Endothelial cell of umbilical vein (primary cell): ENCODE data around the gene CS. TPM values are rescaled to one million over a fixed set of nuclear protein-coding genes. Genes with fewer than 3 reads are reported as not detected.

Source experiments
- BruUV-seq: library from RNA; stranded (reverse); fragments of 400-500 nt; replicated peaks from 2 replicates; lab custom pipeline; 2021; lab: Mats Ljungman, UMichigan
- CTCF ChIA-PET: fragments of 300-600, 350-600 bp; sonication (Branson Sonifier 250); formaldehyde crosslinking; loops from one replicate; lab custom pipeline; 2021; ENCODE audit warnings: antibody characterized with exemption, inconsistent platforms; lab: Charles Lee
- POLR2A ChIA-PET: fragments of 300-600, 350-600 bp; sonication (Branson Sonifier 250); formaldehyde crosslinking; loops from one replicate; lab custom pipeline; 2021; ENCODE audit warnings: antibody characterized with exemption, inconsistent platforms; lab: Charles Lee
- DNase-seq: peaks from one replicate; pipeline ENCODE4 v3.0.0-alpha.2; 2011; ENCODE audit warnings: low read depth, low spot score
- FAIRE-seq: peaks from 2 replicates; lab custom pipeline; 2011; peaks lifted over from hg19 to GRCh38; lab: Jason Lieb, UNC
- H2AFZ ChIP-seq: 2 replicates; pipeline ENCODE4 v1.6.0; 2012; ENCODE audit warnings: low read depth, low read length, control low read depth, inconsistent platforms
- H3K27ac ChIP-seq: 2 replicates; pipeline ENCODE4 v1.5.1; 2011; ENCODE audit warnings: low read depth, mild to moderate bottlenecking, control low read depth, low read length, moderate library complexity; ENCODE audit not compliant: insufficient read depth
- H3K27me3 ChIP-seq, 2 experiments: 2 replicates each; pipeline versions ENCODE4 v1.6.0 to v1.6.1; 2011; ENCODE audit warnings: low read length in 2 of 2, mixed read lengths in 1 of 2; ENCODE audit not compliant: control insufficient read depth in 2 of 2, insufficient read depth in 2 of 2
- H3K36me3 ChIP-seq, 2 experiments: 2 replicates in 1 of 2; 3 replicates in 1 of 2; pipeline ENCODE4 v1.5.1; 2011; ENCODE audit warnings: low read length in 2 of 2, mild to moderate bottlenecking in 1 of 2, moderate library complexity in 1 of 2; ENCODE audit not compliant: control insufficient read depth in 2 of 2, insufficient read depth in 2 of 2; ENCODE audit errors: extremely low read depth in 1 of 2
- H3K4me1 ChIP-seq: 3 replicates; pipeline ENCODE4 v1.5.1; 2011; ENCODE audit warnings: mild to moderate bottlenecking, low read length; ENCODE audit not compliant: control insufficient read depth, insufficient read depth; ENCODE audit errors: extremely low read depth
- H3K4me2 ChIP-seq: 2 replicates; pipeline ENCODE4 v1.6.1; 2011; ENCODE audit warnings: low read length, control low read depth, mixed read lengths; ENCODE audit not compliant: insufficient read depth
- H3K4me3 ChIP-seq, 3 experiments: fragments of 200-600 bp in 1 of 3; sonication (generic), shearing (Covaris generic) in 1 of 3; replicated peaks in 1 of 3; 2 replicates each; pipeline ENCODE4 v1.5.1; 2011 to 2016; ENCODE audit warnings: control low read depth in 3 of 3, low read length in 3 of 3, mild to moderate bottlenecking in 2 of 3, inconsistent platforms in 1 of 3, low read depth in 1 of 3, moderate library complexity in 1 of 3; ENCODE audit not compliant: insufficient read depth in 1 of 3
- H3K79me2 ChIP-seq: 2 replicates; pipeline ENCODE4 v1.6.0; 2012; ENCODE audit warnings: low read length, inconsistent platforms; ENCODE audit not compliant: control insufficient read depth, insufficient read depth
- H3K9ac ChIP-seq: replicated peaks from 2 replicates; pipeline ENCODE3; 2011; ENCODE audit warnings: low read length, control low read depth; ENCODE audit not compliant: insufficient read depth; ENCODE audit errors: extremely low read depth
- H3K9me1 ChIP-seq: replicated peaks from 3 replicates; pipeline ENCODE4 v1.6.0; 2011; ENCODE audit warnings: mild to moderate bottlenecking, low read length; ENCODE audit not compliant: control insufficient read depth, insufficient read depth; ENCODE audit errors: extremely low read depth
- H3K9me3 ChIP-seq: replicated peaks from 2 replicates; pipeline ENCODE4 v1.5.1; 2012; ENCODE audit warnings: low read length, inconsistent platforms; ENCODE audit not compliant: control insufficient read depth, insufficient read depth
- H4K20me1 ChIP-seq: replicated peaks from 2 replicates; pipeline ENCODE3; 2011; ENCODE audit warnings: mild to moderate bottlenecking, low read length; ENCODE audit not compliant: control insufficient read depth, insufficient read depth; ENCODE audit errors: extremely low read depth
- EZH2 ChIP-seq: IDR thresholded peaks from 2 replicates; pipeline ENCODE4 v1.6.1; 2012; ENCODE audit warnings: borderline replicate concordance, low read depth, mild to moderate bottlenecking, moderate library complexity, low read length, inconsistent platforms; ENCODE audit not compliant: severe bottlenecking
- FOS ChIP-seq: IDR thresholded peaks from 2 replicates; pipeline ENCODE4 v1.6.1; 2011; ENCODE audit warnings: mild to moderate bottlenecking, low read length, moderate library complexity, borderline replicate concordance; ENCODE audit not compliant: insufficient read depth
- GATA2 ChIP-seq: IDR thresholded peaks from 2 replicates; pipeline ENCODE4 v1.7.0; 2011; ENCODE audit warnings: low read depth, mild to moderate bottlenecking, moderate library complexity, mixed read lengths, low read length; ENCODE audit not compliant: insufficient read length, insufficient read depth
- JUN ChIP-seq: IDR thresholded peaks from 2 replicates; pipeline ENCODE4 v1.6.1; 2011; ENCODE audit warnings: borderline replicate concordance, low read depth; ENCODE audit not compliant: insufficient read length, insufficient read depth
- MYC ChIP-seq: IDR thresholded peaks from one replicate; pipeline ENCODE4 v1.6.1; 2011; ENCODE audit warnings: mild to moderate bottlenecking, low read depth, low read length
- POLR2A ChIP-seq: IDR thresholded peaks from 2 replicates; pipeline ENCODE4 v1.6.1; 2012; ENCODE audit warnings: low read depth, mild to moderate bottlenecking, control low read depth, low read length
- POLR2AphosphoS5 ChIP-seq: IDR thresholded peaks from 2 replicates; pipeline ENCODE4 v1.6.1; 2012; ENCODE audit warnings: low read depth, mild to moderate bottlenecking, control low read depth, low read length, moderate library complexity; ENCODE audit not compliant: insufficient read depth
- dilution Hi-C: fragments of 300-500 bp; cut with MboI; formaldehyde crosslinking; loops from one replicate; pipeline ENCODE4 v1.15.0; 2019; ENCODE audit warnings: low sequenced_read_pairs; ENCODE audit not compliant: extremely low pct_ligation_motif_present
- intact Hi-C: fragments of 100-400 bp; cut with micrococcal nuclease; formaldehyde crosslinking; loops from one replicate; pipeline ENCODE4 v1.10.0; 2022
- polyA plus RNA-seq, 4 experiments: library from polyadenylated mRNA; depleted of rRNA in 3 of 4; stranded (reverse) in 3 of 4; unstranded in 1 of 4; fragments of >200 nt; gene quantifications; 2 replicates each; pipeline versions ENCODE4 v1.2.1 to v1.2.3, GENCODE V29; 2011 to 2012; ENCODE audit warnings: missing spikeins in 1 of 4
- total RNA-seq: library from RNA; stranded (reverse); gene quantifications from 2 replicates; pipeline ENCODE4 v1.2.3, GENCODE V29; 2021
- TF ChIP-seq, protein P1 (sequence below), 2 donors: IDR thresholded peaks; 1 replicate in 1 of 2; 2 replicates in 1 of 2; pipeline ENCODE4 v1.5.1; 2011; ENCODE audit warnings: low read length in 2 of 2, mild to moderate bottlenecking in 2 of 2, moderate library complexity in 2 of 2, control low read depth in 1 of 2, inconsistent platforms in 1 of 2, low read depth in 1 of 2; ENCODE audit not compliant: insufficient read depth in 1 of 2; ENCODE audit errors: extremely low read depth in 1 of 2
- TF ChIP-seq, protein P2 (sequence below): IDR thresholded peaks from 2 replicates; pipeline ENCODE4 v1.6.1; 2011; ENCODE audit not compliant: insufficient read depth, insufficient read length

Gene CS
- total and polyA plus RNA-seq, 2 donors (not counting 3 experiments of a cell fraction or from before 2014, with no cell fraction given): 129 to 312 TPM

GRCh38 chr12:56236985-56237384 lies 63.1 kb downstream of the CS start:
- Histone ChIP-seq H3K9me1 (no peaks in the 10 kb centered on the region), H3K4me2 (no peak overlapping the region), H3K36me3 (peaks cover 6 to 31% of the 10 kb centered on the region in 2 experiments), H3K27ac (no peak overlapping the region), H3K9me3 (no peaks in the 10 kb centered on the region), H3K9ac (no peak overlapping the region), H4K20me1 (no peaks in the 10 kb centered on the region), H3K4me1 (no peaks in the 10 kb centered on the region), H2AFZ (no peak overlapping the region), H3K79me2 (no peaks in the 10 kb centered on the region), H3K27me3 (no peaks in the 10 kb centered on the region), H3K4me3 (no peak overlapping the region)
- FAIRE-seq (no peak), DNase-seq (no peak)
- dilution Hi-C loops (no loop called here), intact Hi-C loops (no loop called here)
- ChIA-PET CTCF (interaction anchor here (1.0 to 2.0 kb wide), 3 partner anchors 14 to 30 kb away, joined by 3 to 6 read pairs (median 3); partner anchors contain the start of genes ANKRD52 and RNF41), POLR2A (interaction anchor here (0.8 kb wide), 1 partner anchor 38 kb away, joined by 6 read pairs; no protein-coding TSS in a partner anchor)
- BruUV-seq: no TSS peak
- TF ChIP-seq GATA2 (no peak), EZH2 (no peak), JUN (no peak), MYC (no peak), POLR2AphosphoS5 (no peak), FOS (no peak), POLR2A (no peak)
- TF ChIP-seq, protein P1, sequence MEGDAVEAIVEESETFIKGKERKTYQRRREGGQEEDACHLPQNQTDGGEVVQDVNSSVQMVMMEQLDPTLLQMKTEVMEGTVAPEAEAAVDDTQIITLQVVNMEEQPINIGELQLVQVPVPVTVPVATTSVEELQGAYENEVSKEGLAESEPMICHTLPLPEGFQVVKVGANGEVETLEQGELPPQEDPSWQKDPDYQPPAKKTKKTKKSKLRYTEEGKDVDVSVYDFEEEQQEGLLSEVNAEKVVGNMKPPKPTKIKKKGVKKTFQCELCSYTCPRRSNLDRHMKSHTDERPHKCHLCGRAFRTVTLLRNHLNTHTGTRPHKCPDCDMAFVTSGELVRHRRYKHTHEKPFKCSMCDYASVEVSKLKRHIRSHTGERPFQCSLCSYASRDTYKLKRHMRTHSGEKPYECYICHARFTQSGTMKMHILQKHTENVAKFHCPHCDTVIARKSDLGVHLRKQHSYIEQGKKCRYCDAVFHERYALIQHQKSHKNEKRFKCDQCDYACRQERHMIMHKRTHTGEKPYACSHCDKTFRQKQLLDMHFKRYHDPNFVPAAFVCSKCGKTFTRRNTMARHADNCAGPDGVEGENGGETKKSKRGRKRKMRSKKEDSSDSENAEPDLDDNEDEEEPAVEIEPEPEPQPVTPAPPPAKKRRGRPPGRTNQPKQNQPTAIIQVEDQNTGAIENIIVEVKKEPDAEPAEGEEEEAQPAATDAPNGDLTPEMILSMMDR (IDR thresholded peaks at IDR 0.05; ENCODE audit: extremely low read depth in 1 of 2, insufficient read depth in 1 of 2, low read depth in 1 of 2, low read length in 2 of 2): no peak
- TF ChIP-seq, protein P2, sequence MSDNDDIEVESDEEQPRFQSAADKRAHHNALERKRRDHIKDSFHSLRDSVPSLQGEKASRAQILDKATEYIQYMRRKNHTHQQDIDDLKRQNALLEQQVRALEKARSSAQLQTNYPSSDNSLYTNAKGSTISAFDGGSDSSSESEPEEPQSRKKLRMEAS: no peak
